G401 (cell line): ENCODE data around the gene KIF1A. TPM values are rescaled to one million over a fixed set of nuclear protein-coding genes. Genes with fewer than 3 reads are reported as not detected.

ENCODE experiments used
- DNase-seq: peaks from one replicate; pipeline ENCODE4 v3.0.0-alpha.2; 2015; ENCODE audit warnings: low spot score
- in situ Hi-C: cut with HindIII; loops from 2 replicates; pipeline ENCODE4 v1.10.0; 2016; ENCODE audit warnings: low sequenced_read_pairs, mixed read lengths
- total RNA-seq: library from RNA; depleted of rRNA; stranded (reverse); fragments of >200 nt; shearing (Covaris generic); gene quantifications from 2 replicates; pipeline ENCODE4 v1.2.3, GENCODE V29; 2014

KIF1A gene
- total RNA-seq, 1 experiment from 2014 or later: 24.9 TPM

DNA sequence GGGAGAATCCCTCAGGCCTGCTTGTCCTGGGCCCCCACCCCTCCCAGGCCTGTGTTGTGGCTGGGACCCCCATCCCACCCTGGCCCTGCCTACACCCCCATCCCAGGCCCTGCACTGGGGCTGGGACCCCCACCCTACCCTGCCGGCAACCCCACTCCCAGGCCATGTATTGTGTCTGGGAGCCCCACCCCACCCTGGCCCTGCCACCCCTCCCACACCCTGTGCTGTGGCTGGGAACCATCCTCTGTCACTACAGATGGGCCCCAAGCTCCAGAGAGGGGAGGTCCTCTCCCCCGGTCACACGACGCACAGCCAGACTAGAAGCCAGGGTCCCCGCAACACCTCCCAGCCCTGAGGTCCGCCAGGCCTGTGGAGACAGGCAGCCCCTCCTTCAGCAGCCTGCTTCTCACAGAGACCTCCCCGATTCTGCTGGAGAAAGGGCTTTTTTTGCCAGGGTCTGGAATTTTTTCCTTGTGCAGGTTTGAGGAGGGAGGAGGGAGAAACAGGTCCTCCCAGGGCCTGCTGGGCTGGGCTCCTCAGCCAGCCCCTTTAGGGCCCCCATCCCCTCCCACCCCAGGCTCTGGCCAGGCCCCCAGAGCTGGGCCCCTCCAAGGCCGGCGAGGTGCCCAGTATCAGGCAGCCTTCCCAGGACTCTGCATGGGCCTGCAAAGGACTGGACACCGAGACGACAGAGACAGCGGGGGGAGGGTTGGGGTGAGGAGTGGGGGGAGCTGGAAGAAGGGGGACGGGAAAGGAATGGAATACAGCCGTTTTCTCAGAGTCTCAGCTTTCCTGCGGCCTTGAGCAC is 28.0 kb downstream of the KIF1A start:
- DNase-seq: peak; percentile 69
- in situ Hi-C loops: no loop called here

DNA sequence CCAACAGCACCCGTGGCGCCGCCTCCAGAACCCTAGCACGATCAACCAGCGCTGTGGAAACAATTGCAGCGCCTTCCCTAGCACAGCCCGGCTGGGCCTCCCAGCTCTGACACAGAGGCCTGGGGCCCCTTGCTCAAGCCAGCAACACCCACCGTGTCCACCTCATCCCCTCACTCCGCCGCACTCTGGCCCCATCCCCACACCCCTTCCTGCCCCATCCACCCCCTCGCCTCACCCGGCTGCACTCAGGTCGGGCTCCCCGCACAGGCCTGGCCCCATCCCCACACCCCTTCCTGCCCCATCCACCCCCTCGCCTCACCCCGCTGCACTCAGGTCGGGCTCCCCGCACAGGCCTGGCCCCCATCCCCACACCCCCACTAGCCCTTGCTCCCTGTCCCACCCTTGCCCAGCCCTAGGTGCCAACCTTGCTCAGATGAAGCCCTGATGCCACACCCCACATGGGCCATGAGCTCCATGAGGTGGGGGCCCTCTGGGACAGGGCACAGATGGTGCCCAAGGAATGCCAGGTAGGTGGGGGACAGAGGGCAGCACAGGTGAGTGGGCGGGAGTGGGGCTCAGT is 28.7 kb downstream of the KIF1A start:
- in situ Hi-C loops: no loop called here
- DNase-seq: no peak

DNA sequence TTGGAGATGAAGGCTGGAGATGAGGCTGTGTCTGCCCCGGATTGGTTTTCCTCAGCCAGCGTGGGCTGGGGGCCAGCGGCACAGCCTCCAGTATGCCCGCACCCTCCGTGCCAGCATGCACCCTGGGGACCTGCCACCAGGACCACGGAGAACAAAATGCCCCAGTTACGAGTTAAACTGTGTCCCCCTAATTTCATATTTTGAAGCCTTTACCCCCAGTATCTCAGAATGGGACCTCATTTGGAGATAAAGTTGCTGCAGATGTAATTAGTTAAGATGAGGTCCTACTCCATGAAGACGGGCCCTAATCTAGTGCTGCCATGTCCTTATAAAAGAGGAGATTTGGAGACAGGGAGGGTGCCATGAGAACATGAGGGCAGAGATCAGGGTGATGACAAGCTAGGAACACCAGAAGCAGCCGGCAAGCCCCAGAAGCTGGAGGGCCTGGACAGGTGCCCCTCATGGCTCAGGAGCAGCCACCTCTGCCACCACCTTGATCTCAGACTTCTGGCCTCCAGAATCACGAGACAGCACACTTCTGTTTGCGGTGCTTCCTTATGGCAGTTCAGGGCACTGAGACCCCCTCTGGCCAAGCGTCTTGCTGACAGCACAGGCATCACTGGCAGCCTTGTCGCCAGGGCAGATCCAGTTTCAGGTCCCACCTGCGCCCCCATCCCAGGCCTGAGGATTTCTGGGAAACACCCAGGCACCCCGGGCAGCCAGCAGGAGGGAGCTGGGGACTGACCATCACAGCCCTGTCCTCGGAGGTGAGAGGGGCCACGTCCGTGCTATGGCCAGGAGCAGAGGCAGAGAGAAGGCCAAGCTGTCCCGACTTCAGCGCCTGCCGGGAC is 29.4 kb downstream of the KIF1A start:
- in situ Hi-C loops: no loop called here
- peak; percentile 42 for DNase-seq

DNA sequence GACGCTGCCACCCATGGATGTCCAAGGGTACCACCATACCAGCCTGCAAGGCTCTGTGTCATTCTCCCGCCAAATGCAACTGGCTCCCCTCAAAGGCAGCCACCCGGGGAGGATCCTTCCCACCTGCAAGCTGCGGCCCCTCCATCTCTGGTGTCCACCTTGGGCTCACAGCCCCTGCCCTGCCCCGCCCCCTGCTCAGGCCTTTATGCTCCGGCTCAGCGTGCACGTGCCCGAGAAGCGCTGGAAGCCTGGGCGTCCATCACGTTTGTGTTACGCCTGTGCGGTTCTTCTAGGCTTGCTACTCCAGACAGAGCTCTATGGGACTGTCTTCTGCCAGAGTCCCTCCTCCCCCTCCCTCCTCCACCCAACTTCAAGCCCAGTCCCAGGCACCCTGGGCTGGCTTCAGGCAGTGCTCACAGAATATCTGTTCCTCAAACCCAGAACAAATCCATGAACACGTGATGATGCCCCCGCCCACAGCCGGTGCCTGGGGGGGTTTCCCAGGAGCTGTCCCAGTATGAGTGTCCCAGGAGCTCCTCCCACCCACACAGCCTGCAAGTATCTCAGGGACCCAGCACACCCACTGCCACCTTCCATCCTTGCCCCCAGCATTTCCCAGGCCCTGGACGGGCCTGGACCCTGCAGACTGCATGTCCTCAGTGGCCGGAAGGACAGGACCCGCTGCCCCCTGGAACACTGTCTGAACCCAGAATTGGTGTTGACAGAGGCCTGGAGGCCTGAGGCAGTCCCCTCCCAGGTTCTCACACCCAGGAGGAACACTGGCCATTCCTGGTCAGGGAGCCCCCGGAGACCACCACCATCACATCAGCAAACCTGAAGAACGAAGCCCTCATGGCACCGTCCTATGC is 30.3 kb downstream of the KIF1A start:
- DNase-seq: no peak
- in situ Hi-C loops: no loop called here

DNA sequence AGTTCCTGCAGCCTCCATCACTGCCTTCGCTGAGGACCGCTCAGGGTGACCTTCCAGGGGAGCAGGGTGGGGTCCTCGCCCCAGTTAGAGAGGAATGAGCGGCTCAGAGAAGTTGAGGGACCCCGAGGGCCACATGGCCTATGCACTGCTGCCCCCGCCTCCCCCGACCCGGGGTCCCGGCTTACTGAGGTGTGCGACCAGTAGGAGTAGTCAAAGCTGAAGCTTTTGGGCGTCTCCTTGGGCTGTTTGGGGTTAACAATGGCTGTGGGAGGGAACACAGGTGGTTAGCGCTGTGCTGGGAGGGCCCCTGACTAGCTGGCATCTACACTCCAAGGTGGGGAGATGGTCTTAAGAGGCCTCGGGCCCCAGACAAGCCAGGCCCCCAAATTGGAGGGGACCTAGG is 31.0 kb downstream of the KIF1A start:
- in situ Hi-C loops: no loop called here
- no peak for DNase-seq

DNA sequence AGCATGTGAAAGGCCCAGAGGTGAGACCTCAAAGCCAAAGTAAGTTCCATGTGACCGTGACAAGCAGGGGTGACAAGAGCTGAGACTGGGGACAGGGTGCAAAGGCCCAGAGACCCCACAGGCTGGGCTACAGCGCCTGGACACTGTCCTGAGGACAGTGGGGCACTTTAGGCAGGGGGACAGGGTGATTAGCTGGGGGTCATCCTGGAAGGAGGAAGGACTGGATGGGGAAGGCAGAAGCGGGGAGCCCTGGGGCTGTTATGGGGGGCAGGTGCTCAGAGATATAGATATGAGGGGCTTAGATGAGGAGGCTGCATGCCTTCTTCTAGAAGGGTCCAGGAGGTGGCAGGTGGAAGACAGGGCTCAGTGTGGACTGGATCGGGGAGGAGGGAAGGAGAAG is 31.5 kb downstream of the KIF1A start:
- DNase-seq: no peak
- in situ Hi-C loops: no loop called here

DNA sequence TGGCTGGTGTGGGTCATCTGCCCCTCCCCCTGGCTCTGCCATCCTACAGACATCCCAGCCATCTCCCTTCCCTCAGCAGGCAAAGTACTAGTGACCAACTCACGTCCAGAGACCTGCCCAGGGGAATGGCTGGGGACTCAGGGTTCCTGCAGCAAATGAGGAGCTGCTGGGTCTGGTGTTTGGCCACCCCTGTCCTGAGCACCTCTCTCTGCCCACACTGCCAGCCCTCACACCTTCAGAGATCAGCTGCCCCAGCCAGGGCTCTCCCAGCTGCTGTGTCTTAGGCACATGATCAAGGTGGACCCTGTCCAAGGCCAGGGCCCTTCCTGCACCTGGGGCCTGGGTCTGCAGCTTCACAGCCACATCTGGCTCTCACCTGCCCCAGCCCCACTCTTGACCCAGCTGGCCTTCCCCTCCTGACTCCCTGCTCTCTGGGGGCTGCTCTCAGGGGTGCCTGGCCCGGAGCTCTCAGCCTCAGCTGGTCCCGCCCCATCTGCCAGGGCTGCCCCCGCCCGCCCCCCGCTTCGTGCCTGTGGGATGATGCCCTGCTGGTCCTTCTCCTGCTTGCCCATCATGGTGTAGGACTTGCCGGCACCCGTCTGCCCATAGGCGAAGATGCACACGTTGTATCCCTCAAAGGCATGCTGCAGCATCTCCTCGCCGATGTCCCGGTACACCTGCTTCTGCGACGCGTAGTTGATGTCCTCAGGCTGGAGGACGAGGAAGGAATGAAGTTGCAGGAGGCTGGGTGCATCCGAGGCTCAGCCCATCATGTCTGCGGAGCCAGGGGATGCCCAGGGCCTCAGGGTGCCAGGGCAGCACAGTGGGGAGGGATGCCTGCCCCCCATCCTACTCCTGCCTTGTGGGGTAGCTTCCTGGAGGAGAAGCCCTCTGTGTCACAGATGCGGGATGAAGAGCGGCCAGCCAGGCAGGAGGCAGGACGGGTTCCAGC is 32.2 kb downstream of the KIF1A start:
- in situ Hi-C loops: no loop called here
- DNase-seq: no peak

DNA sequence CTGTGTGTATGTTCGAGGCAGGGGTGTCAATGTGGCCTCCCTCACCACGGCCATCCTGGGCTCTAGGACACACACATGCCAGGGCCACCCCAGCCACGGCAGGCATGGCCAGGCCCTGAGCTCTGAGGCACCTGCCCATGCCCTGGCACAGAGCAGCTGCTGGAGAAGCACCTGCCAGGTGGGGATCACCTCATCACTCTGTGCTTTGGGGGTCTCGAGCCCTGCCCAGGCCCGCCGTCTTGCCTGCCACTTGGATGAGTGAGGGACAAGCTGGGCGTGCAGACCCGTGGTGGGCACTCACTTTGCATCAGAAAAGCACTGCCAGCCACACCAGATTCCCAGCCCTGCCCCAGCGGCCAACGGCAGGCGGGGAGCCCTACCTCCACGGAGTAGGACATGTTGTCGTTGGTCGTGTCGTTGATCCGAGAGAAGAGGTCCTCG is 33.1 kb downstream of the KIF1A start:
- in situ Hi-C loops: no loop called here
- no peak for DNase-seq

DNA sequence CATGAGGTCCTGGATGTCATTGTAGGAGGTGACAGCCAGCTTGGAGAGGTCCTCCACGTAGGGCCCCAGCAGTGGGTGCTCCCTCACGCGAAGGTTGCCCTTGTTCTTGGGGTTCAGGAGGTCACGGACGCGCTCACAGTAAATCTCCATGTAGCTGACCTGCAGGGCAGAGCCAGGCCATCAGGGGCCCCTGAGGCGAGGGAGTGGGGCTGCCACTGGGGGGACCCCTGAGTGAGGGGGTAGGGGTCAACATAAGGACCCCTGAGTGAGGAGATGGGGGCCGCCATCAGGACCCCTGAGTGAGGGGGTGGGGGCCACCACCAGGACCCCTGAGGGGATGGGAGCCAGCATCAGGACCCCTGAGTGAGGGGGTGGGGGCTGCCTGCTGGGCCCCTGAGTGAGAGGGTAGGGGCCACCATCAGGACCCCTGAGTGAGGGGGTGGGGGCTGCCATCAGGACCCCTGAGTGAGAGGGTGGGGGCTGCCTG is 33.6 kb downstream of the KIF1A start:
- in situ Hi-C loops: no loop called here
- no peak for DNase-seq

DNA sequence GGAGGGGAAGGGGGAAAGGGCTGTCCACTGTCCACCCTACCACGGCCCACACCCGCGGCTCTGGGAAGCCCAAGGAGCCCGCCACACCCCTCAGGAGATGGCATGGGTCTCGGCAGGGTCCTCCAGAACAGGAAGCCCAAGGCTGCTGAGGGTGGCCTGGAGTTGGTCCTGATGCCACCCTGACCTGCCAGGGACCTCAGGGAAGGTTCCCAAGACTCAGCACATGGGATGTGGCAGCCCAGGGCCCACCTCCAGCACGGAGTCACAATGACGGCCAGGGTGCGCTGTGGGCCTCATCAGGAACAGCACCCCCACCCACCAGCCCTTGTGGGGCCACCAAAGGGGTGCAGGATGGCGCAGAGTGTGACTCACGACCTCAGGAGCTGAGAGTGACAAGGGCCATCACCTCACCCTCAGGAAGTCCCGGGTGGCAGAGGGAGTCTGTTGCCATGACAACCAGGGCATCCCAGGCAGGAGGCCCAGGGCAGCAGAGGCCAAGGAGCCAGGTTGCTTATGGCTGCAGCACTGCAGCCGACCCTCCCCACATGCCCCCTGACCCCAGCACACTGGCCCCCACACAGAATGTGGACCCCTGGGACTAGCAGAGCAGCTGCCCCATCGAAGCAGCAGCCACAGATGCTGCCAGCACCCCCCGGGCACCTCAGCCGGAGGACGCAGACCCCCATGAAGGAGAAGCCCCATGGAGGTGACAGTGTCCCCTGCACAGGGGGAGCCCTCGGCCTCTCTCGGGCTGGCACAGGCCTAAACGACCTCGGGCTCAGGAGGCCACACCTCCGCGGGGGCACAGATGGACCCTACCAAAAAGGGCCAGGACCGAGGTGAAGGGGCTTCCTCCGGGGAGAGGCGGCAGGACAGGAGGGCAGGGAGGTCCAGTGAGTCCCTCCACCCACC is 34.3 kb downstream of the KIF1A start:
- no peak for DNase-seq

DNA sequence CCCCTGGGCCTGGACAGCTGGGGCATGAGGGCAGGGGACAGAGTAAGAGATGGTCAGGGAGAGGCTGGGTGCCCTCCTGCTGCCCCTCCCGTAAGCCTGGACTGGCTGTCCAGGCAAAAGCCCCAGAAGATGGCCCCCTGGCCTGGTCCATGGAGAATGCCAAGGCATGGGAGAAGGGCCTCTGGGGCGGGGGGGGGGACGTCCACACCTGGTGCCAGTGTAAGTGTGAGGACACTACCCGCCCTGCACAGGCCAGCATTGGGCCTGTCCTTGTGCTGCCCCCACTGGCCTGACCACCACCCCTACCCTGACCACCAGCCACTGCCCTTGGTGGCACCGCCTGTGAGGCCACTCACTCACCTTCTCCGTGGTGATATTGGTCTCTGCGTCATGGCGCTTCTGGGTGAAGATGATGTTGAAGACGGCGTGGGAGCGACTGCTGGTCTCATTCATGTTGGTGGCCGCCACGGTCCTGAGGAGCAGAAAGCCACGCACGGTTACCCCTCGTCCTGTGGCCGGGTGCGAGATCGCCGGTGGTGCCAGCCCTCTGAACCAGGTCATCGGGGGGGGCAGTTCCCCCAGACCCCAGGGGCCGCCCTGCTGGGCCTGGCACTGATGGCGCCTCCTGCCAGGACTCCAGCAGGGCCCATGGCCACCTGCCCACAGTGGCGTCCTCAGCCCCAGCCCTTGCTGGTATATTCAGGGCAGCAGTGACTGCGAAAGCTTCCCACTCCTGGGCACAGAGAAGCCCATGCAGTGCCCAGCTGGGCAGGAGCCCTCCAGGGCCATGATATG is 35.2 kb downstream of the KIF1A start:
- DNase-seq: no peak
- in situ Hi-C loops: no loop called here

More for the DNA sequence above, 34.3 kb downstream of the KIF1A start:
- in situ Hi-C loops: no loop called here

DNA sequence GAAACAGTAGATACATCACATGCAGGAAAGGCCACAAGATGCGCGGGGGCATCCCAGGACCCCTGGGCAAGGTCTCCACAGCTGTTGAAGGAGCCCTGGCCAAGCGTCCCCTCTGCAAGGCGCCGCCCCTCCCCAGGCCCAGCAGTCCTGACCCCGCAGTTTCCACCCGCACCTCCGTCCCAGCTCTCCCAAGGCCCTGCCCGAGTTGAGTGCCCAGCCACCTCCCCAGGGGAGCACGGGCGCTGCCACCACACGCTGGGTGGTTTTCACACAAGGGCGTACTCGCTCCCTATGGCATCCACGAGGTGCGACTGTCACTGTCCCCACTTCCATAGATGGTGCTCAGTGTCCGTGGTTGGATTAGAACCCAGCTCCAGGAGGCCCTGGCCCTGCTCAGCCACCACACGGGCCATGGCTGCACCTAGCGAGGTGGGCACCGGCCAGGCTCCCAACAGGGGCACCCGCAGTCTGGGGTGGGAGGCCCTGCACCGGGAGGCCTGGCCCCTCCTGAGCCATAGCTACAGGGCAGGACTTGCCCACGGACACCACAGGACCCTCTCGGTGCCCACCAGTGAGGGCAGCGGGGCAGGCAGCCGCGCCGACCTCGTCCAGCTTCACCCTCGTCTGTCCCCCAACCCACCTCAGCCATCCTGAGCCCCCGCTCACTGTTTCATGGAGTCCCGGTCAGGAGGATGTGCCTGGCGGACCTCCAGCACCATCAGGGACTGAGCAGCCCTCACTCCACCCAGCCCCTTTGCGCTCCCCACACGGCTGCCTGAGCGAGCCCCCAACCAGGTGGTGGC is 36.0 kb downstream of the KIF1A start:
- in situ Hi-C loops: no loop called here
- DNase-seq: no peak

DNA sequence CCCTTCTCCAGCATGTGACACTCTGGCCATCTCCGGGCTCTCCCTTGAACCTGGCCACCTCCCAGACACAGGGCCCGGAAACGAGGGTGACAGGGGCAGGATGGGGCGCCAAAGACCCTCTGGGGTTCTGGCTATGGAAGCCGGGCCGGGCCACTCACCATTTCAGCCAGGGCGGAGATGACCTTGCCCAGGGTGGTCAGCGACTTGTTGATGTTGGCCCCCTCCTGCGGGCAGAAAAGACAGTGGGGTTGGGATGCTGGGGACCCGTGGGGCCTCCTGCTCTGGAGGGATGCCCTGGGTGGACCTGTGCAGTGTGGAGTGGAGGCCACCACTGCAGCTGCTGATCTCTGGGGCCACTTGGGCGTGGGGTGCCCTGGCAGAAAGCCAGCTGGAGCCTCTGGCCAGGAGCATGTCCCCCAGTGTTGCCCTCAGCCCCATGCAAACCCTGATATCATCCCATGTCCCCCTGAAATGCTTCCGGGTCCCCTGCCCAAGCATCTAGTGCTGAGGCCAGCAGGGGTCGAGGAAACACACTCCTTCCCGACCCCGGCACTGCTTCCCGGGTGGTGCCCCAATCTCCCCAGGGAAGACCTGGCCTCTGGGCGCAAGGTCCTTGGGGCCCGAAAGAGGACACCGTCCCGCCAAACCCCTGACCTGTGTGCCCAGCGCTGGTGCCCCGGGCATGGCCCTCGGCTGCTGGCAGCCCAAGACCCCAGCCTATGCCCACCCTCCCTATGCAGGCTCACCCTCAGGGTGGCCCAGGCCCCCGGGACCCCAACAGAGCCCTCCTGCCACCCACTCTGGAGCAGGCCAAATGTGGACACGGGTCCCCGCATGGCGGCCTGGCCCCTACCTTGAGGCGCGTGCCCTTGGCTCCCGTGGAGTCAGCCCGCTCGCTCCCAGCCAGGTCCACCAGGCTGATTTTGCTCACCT is 36.9 kb downstream of the KIF1A start:
- DNase-seq: no peak
- in situ Hi-C loops: no loop called here

DNA sequence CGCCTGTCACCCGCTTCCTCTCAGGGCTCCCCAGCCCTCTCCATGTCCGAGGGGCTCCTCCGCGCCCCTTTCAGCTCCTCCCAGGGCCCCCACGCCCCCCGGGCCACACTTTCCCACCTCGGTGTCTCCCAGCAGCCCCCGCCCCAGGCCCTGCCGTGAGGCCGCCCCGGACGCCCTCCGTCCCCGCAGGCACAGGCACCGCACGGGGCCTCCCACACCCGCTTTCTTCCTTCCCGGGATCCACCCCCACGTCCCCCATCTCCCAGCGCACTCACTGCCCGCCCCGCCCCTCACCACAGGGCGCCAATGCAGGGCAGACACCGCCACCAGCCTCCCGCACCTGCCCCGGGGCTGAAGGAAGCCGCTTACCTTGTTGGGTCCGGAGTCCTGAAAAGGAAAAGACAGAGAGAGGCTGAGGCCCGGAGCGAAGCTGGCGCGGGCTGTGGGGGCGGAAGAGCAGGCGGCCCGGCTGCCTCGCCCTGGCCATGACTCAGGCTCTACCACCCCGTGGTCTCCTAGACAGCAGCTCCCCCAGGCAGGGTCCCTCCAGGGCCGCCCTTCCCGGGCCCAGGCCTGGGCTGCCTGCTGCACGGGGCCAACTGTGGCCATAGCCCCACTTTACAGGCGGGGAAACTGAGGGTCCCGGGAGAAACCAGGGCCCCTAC is 37.7 kb downstream of the KIF1A start:
- in situ Hi-C loops: no loop called here

More for the DNA sequence above, 37.7 kb downstream of the KIF1A start:
- DNase-seq: no peak
